Lower lobe of right lung (tissue), 2 donors: ENCODE results near the gene PNKP. TPM values are rescaled to one million over a fixed set of nuclear protein-coding genes. Genes with fewer than 3 reads are reported as not detected.

Experiments used
- ATAC-seq, 2 donors: fragments of 200-7000 bp; cut with Tn5 transposase; one replicate each; pipeline ENCODE4 v1.9.1; 2020 to 2022; ENCODE audit warnings: mild to moderate bottlenecking in 2 of 2, moderate library complexity in 2 of 2
- DNase-seq: peaks from one replicate; pipeline ENCODE4 v3.0.0-alpha.2; 2020
- H3K27ac ChIP-seq: fragments of 200-600 bp; one replicate; pipeline ENCODE4 v1.8.0; 2022
- H3K27me3 ChIP-seq: fragments of 200-600 bp; one replicate; pipeline ENCODE4 v1.8.0; 2022; ENCODE audit warnings: low read depth
- H3K36me3 ChIP-seq: fragments of 200-600 bp; one replicate; pipeline ENCODE4 v1.8.0; 2022; ENCODE audit warnings: mild to moderate bottlenecking
- H3K4me1 ChIP-seq: fragments of 200-600 bp; one replicate; pipeline ENCODE4 v1.8.0; 2022
- H3K4me3 ChIP-seq: fragments of 200-600 bp; one replicate; pipeline ENCODE4 v1.8.0; 2022; ENCODE audit warnings: mild to moderate bottlenecking
- H3K9me3 ChIP-seq: fragments of 200-600 bp; one replicate; pipeline ENCODE4 v1.8.0; 2022
- intact Hi-C: fragments of 100-400 bp; cut with DNase I; formaldehyde crosslinking; loops from one replicate; pipeline ENCODE4 v1.11.0; 2022
- total RNA-seq: library from RNA; stranded (reverse); fragmentation: NEBNext Ultra II Directional; extraction: Animal tissue kit (Norgen Biotek cat#: 25700); gene quantifications from one replicate; pipeline ENCODE4 v1.2.1, GENCODE V29; 2021
- TF ChIP-seq, protein P1 (sequence below): fragments of 200-600 bp; IDR thresholded peaks from one replicate; pipeline ENCODE4 v1.8.0; 2022; ENCODE audit warnings: antibody characterized with exemption, mild to moderate bottlenecking
- donor health status: DM: no; HTN: yes; CAD: no; lungs with severe emphysema.

PNKP gene
- total RNA-seq, 1 donor from 2014 or later = 78.0 TPM

DNA sequence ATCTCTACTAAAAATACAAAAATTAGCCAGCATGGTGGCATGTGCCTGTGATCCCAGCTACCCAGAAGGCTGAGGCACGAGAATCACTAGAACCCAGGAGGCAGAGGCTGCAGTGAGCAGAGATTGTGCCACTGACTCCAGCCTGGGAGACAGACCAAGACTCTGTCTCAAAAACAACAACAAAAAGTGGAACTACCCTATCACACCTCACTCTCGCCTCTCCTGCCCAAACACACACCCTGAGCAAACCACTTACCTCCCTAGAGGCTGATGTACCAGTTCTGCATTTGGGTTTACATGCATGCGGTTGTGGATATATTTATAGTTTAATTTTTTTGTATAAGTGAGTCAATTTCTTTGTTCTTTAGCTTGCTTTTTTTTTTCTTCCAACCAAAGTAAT is 24.1 kb downstream of the PNKP start:
- no peaks in the 10 kb centered on the region for H3K27me3 ChIP-seq
- H3K4me3 ChIP-seq = no peak overlapping the region
- no peak for DNase-seq
- TF ChIP-seq, protein P1, sequence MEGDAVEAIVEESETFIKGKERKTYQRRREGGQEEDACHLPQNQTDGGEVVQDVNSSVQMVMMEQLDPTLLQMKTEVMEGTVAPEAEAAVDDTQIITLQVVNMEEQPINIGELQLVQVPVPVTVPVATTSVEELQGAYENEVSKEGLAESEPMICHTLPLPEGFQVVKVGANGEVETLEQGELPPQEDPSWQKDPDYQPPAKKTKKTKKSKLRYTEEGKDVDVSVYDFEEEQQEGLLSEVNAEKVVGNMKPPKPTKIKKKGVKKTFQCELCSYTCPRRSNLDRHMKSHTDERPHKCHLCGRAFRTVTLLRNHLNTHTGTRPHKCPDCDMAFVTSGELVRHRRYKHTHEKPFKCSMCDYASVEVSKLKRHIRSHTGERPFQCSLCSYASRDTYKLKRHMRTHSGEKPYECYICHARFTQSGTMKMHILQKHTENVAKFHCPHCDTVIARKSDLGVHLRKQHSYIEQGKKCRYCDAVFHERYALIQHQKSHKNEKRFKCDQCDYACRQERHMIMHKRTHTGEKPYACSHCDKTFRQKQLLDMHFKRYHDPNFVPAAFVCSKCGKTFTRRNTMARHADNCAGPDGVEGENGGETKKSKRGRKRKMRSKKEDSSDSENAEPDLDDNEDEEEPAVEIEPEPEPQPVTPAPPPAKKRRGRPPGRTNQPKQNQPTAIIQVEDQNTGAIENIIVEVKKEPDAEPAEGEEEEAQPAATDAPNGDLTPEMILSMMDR = no peak
- no peaks in the 10 kb centered on the region for H3K9me3 ChIP-seq
- H3K27ac ChIP-seq = no peak overlapping the region
- intact Hi-C loops = no loop called here
- ATAC-seq = no peak
- H3K4me1 ChIP-seq = no peaks in the 10 kb centered on the region
- H3K36me3 ChIP-seq = peaks cover 23% of the 10 kb centered on the region

DNA sequence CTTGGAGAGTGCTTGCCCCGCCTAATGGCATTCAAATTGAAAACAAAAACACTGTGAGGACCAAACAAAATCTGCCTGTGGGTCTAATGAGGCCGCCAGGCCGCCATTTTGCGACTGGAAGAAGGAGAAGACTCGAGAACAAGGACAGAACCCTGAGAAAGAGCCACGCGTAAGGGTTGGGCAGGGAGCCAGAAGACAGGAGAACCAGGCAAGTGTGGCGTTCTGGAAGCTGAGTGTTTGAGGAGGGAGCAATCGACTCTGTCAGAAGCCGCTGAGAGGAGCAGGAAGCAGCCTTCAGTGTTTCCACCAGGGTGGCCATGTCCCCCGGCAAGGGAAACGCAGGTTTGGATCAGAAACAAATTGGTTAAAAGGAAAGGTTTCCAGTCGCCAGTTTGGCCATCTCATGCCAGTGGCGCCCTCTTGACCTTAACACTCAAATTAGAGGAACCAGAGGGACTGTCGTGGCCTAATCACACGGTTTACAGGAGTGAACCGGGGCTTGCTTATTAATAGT is 26.6 kb downstream of the PNKP start:
- TF ChIP-seq, protein P1 = no peak
- Histone ChIP-seq H3K27me3 (no peaks in the 10 kb centered on the region), H3K36me3 (peaks cover 48% of the 10 kb centered on the region), H3K4me3 (no peak overlapping the region), H3K4me1 (no peaks in the 10 kb centered on the region), H3K9me3 (no peaks in the 10 kb centered on the region), H3K27ac (no peak overlapping the region)
- intact Hi-C loops = no loop called here
- DNase-seq = no peak
- no peak for ATAC-seq

DNA sequence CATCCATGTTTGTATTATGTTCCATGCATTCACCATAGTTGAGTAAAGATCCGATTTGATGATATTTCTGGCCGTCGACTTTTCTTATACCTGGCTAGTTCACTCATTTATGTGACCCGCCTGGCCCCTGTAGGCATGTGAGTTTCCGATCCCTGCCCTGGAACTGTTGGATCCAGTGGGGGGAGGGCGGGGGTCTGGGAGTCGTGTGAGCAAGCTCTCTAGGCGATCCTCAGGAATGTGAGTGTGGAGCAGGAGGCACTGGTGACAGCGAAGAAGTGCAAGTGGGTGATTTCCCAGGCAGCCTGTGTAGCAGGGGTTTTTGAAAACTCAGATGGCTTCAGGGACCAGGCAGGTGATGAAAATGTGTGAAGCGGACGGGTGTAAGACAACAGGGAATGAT is 27.1 kb downstream of the PNKP start:
- TF ChIP-seq, protein P1 = no peak
- Histone ChIP-seq H3K36me3 (peaks cover 53% of the 10 kb centered on the region), H3K4me3 (no peak overlapping the region), H3K4me1 (no peaks in the 10 kb centered on the region), H3K27ac (no peak overlapping the region), H3K9me3 (no peaks in the 10 kb centered on the region), H3K27me3 (no peaks in the 10 kb centered on the region)
- ATAC-seq (no peak), DNase-seq (no peak)
- intact Hi-C loops = no loop called here

DNA sequence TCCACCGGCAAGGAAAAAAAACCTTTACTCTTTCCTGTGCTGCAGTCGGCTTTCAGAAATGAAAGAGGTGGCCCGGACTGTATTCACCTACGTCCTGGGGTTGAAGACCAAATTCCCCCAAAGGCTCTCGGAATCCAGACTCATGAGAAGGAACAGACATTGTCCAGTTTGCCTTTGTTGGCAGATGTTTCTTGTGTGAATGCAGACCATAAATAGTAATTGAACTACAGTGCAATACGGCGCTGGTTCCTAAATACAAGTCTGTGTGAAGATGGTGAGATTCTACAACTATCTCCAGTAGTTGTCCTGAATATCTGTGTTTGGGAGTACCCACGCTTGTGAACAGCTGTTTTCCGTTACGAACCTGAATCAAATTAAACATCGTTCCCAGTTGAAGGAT is 27.7 kb downstream of the PNKP start:
- Histone ChIP-seq H3K27ac (no peak overlapping the region), H3K4me1 (no peaks in the 10 kb centered on the region), H3K4me3 (no peak overlapping the region), H3K36me3 (peaks cover 59% of the 10 kb centered on the region), H3K27me3 (no peaks in the 10 kb centered on the region), H3K9me3 (no peaks in the 10 kb centered on the region)
- DNase-seq (no peak), ATAC-seq (no peak)
- TF ChIP-seq, protein P1 = no peak
- intact Hi-C loops = no loop called here

DNA sequence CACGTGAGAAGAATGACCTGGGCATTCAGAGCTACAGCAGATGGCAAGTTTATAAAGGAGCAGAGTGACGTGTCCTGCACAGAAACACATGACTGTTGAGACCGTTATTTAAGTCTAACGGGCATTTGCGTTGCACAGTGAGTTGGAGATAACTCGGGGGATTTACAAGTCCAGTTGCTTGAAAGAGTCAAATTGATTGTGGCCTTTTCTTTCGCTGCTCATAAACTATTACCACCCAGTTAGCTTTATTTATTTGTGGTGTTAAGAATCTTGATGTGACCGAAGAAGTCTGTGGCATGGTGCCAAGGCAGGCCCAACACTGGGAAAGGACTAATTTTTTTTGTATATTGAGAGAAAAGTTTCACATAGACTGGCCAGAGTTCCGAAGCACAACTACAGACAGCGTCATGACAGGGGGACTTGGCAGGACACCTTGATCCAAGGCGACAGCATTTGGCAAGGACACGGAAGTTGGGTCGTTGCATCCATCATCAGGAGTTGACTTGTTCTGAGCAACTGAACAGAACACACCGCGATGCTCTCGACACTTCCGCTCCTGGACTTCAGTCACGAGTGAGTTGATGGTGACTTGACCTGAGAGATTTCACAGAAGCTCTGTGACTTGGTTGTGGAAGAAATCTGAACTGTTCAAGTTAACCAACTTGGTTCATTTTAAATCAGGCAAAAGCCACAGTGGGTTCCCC is 28.3 kb downstream of the PNKP start:
- Histone ChIP-seq H3K4me1 (no peaks in the 10 kb centered on the region), H3K36me3 (peaks cover 66% of the 10 kb centered on the region), H3K27me3 (no peaks in the 10 kb centered on the region), H3K9me3 (no peaks in the 10 kb centered on the region), H3K4me3 (no peak overlapping the region), H3K27ac (no peak overlapping the region)
- ATAC-seq (no peak), DNase-seq (no peak)
- TF ChIP-seq, protein P1 = no peak
- intact Hi-C loops = no loop called here
